ENCODE measurements around the gene HECTD4.
"Not testable (repeated sequence)": the region's sequence is repeated elsewhere in the genome, so short reads cannot be mapped to it uniquely, and the experiment has no call there.

HECTD4 gene

GRCh38 chr12:112266473-112266872 lies 115.8 kb downstream of the HECTD4 start:
- Mint-ChIP-seq H3K36me3 (peaks cover 17% of the 10 kb centered on the region), H3K9me3 (no peaks in the 10 kb centered on the region), H3K27me3 (no peaks in the 10 kb centered on the region), H3K4me1 (no peaks in the 10 kb centered on the region), H3K27ac (no peak overlapping the region), H3K4me3 (no peak overlapping the region)
- CTCF ChIA-PET: no interaction called here
- DNase-seq: no peak

- Mint-ChIP-seq H3K9me3 (no peaks in the 10 kb centered on the region), H3K36me3 (peaks cover 20% of the 10 kb centered on the region), H3K4me3 (no peak overlapping the region), H3K27ac (no peak overlapping the region), H3K27me3 (no peaks in the 10 kb centered on the region), H3K4me1 (no peaks in the 10 kb centered on the region)
- CTCF ChIA-PET: interaction anchor here (1.4 kb wide), 1 partner anchor 10 kb away, joined by 8 read pairs; no protein-coding TSS in a partner anchor
- no peak for DNase-seq
These were observed 120.7 kb downstream of the HECTD4 start for GRCh38 chr12:112261559-112261958.

GRCh38 chr12:112258926-112259325 lies 123.3 kb downstream of the HECTD4 start:
- DNase-seq: no peak
- no peak overlapping the region for H3K4me3 Mint-ChIP-seq
- CTCF ChIA-PET: no interaction called here
- no peaks in the 10 kb centered on the region for H3K4me1 Mint-ChIP-seq
- H3K27ac Mint-ChIP-seq: no peak overlapping the region
- H3K27me3 Mint-ChIP-seq: no peaks in the 10 kb centered on the region
- H3K9me3 Mint-ChIP-seq: no peaks in the 10 kb centered on the region
- peaks cover 34% of the 10 kb centered on the region for H3K36me3 Mint-ChIP-seq

DNA sequence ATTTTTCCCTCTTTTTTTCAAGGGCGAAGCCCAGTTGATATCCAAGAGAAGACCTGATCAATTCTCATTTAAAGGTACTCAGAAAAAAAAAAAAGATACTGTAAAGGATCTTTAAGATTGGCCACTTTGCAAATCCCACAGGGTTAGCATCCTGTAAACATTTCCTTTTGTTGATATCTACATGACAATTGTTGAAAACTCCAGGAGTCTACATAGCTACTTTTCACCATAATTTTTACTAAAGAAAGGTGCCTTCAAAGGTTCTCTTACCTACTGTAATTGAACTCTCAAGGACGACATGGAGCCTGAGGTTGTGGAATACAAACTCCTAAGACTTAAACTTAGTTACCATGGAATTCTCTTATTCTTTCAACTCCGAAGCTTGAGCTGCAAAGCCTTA lies 125.5 kb downstream of the HECTD4 start:
- peaks cover 46% of the 10 kb centered on the region for H3K36me3 Mint-ChIP-seq
- CTCF ChIA-PET: no interaction called here
- H3K4me3 Mint-ChIP-seq: no peak overlapping the region
- H3K4me1 Mint-ChIP-seq: no peaks in the 10 kb centered on the region
- no peaks in the 10 kb centered on the region for H3K27me3 Mint-ChIP-seq
- H3K27ac Mint-ChIP-seq: no peak overlapping the region
- H3K9me3 Mint-ChIP-seq: no peaks in the 10 kb centered on the region
- DNase-seq: no peak

- Mint-ChIP-seq H3K27me3 (no peaks in the 10 kb centered on the region), H3K4me1 (no peaks in the 10 kb centered on the region), H3K36me3 (peaks cover 33% of the 10 kb centered on the region), H3K9me3 (no peaks in the 10 kb centered on the region), H3K4me3 (no peak overlapping the region), H3K27ac (no peak overlapping the region)
- no peak for DNase-seq
- CTCF ChIA-PET: interaction anchor here (2.5 kb wide), 1 partner anchor 9 kb away, joined by 8 read pairs; no protein-coding TSS in a partner anchor
These were observed 130.0 kb downstream of the HECTD4 start for GRCh38 chr12:112252184-112252583.

DNA sequence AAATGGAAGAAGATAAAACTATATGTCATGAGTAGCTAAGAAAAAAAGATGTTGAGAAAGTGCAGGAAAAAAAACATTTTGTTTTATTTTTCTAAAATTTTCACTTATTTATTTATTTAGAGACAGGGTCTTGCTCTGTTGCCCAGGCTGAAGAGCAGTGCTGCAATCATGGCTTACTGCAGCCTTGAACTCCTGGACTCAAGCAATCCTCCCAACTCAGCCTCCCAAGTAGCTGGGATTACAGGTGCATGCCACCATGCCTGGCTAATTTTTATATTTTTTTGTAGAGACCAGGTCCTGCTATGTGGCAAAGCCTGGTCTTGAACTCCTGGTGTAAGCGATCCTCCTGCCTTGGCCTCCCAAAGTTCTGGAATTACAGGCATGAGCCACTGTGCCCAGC lies 137.3 kb downstream of the HECTD4 start:
- H3K27me3 Mint-ChIP-seq, H3K27ac Mint-ChIP-seq, H3K4me1 Mint-ChIP-seq, H3K9me3 Mint-ChIP-seq, H3K4me3 Mint-ChIP-seq, DNase-seq: not testable (repeated sequence)
- H3K36me3 Mint-ChIP-seq: peaks cover 26% of the 10 kb centered on the region
- CTCF ChIA-PET: interaction anchor here (1.6 kb wide), 1 partner anchor 47 kb away, joined by 3 read pairs; no protein-coding TSS in a partner anchor

DNA sequence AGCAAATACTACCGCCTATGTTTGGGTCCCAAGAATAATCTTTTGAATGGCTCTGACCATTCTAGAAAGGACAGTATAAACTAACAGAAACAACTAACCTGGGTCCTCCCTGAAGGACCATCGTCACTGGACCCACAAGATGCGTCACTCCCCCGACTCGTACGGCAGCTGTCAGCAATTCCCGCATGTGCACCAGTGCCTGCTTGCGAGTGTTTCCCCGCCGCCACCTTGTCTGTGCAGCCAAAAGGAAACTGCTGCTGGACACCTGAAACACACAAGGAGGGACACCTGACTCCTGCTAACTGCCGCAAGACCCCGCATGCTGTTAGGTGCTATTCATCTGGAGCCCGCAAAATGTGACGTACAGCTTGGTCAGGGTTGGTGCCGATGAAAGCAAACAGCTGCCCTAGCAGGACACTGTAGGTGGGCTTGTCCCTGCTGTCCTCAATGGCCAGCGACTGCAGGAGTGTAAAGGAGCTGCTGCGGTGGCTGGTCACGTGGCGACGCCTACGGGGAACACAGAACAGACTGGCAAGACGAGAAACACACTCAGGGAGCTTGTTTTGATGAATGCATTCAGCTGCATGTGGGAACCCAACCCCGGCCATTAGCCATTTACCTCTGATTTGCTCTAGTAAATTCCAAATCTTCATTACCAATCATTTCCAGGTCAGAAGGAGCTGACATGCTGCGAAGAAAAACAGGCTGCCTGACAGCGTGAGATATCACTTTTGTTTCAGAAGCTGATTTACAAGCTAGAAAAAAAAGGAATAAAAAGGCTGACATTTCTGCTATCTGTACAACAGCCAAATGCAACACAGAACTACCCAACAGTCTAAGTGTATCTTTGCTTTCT lies 138.7 kb downstream of the HECTD4 start:
- no peak for DNase-seq
- CTCF ChIA-PET: interaction anchor here (0.6 to 1.6 kb wide), 3 partner anchors 45 to 93 kb away, joined by 3 read pairs; no protein-coding TSS in a partner anchor
- Mint-ChIP-seq H3K4me3 (no peak overlapping the region), H3K9me3 (no peaks in the 10 kb centered on the region), H3K36me3 (peaks cover 28% of the 10 kb centered on the region), H3K27me3 (no peaks in the 10 kb centered on the region), H3K4me1 (no peaks in the 10 kb centered on the region), H3K27ac (no peak overlapping the region)

DNA sequence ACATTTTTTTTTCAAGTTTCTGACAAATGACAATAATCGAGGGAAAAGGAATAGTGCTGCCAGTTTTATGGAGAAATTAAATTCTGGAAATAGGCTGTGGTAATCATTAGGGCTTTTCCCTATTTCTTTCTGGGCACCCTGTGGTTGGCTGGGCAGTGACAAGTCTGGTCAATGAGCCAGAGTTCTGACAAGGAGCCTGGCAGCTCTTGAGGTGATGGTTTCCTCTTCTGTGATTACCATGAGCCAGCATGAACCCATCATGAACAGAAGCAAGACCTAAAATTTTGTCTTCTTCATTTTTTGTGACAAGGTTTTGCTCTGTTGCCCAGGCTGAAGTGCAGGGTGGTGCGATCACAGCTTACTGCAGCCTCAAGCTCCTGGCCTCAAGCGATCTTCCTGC lies 141.1 kb downstream of the HECTD4 start:
- H3K27ac Mint-ChIP-seq: no peak overlapping the region
- no peak for DNase-seq
- CTCF ChIA-PET: interaction anchor here (1.2 kb wide), 1 partner anchor 9 kb away, joined by 3 read pairs; no protein-coding TSS in a partner anchor
- H3K9me3 Mint-ChIP-seq: no peaks in the 10 kb centered on the region
- no peak overlapping the region for H3K4me3 Mint-ChIP-seq
- peaks cover 32% of the 10 kb centered on the region for H3K36me3 Mint-ChIP-seq
- no peaks in the 10 kb centered on the region for H3K4me1 Mint-ChIP-seq
- no peaks in the 10 kb centered on the region for H3K27me3 Mint-ChIP-seq

- H3K27me3 Mint-ChIP-seq: no peaks in the 10 kb centered on the region
- H3K4me3 Mint-ChIP-seq: no peak overlapping the region
- H3K4me1 Mint-ChIP-seq: no peaks in the 10 kb centered on the region
- no peak for DNase-seq
- CTCF ChIA-PET: interaction anchor here (0.6 kb wide), 1 partner anchor 22 kb away, joined by 3 read pairs; no protein-coding TSS in a partner anchor
- H3K9me3 Mint-ChIP-seq: no peaks in the 10 kb centered on the region
- H3K27ac Mint-ChIP-seq: no peak overlapping the region
- peaks cover 39% of the 10 kb centered on the region for H3K36me3 Mint-ChIP-seq
These were observed 142.3 kb downstream of the HECTD4 start for GRCh38 chr12:112239881-112240280.

DNA sequence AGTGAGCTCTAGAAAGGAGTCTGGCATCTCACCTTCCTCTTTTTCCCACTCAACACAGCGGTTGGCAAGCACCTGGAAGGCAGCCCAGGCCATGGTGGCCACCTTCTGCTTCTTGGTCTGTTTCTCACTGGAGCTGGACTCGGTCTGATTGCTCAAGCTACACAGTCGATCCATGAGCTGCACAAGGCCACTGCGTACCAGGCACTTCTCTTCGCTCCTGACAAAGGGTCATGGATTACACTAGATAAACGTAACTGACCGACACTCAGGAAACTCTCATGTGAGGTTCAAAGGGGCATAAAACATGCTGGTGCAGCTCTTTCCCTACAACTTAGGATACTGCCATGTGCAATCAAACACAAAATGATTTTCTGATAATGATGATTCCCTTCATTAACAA lies 143.2 kb downstream of the HECTD4 start:
- H3K4me3 Mint-ChIP-seq: no peak overlapping the region
- CTCF ChIA-PET: no interaction called here
- DNase-seq: no peak
- H3K4me1 Mint-ChIP-seq: no peaks in the 10 kb centered on the region
- peaks cover 41% of the 10 kb centered on the region for H3K36me3 Mint-ChIP-seq
- no peaks in the 10 kb centered on the region for H3K9me3 Mint-ChIP-seq
- H3K27ac Mint-ChIP-seq: no peak overlapping the region
- H3K27me3 Mint-ChIP-seq: no peaks in the 10 kb centered on the region

DNA sequence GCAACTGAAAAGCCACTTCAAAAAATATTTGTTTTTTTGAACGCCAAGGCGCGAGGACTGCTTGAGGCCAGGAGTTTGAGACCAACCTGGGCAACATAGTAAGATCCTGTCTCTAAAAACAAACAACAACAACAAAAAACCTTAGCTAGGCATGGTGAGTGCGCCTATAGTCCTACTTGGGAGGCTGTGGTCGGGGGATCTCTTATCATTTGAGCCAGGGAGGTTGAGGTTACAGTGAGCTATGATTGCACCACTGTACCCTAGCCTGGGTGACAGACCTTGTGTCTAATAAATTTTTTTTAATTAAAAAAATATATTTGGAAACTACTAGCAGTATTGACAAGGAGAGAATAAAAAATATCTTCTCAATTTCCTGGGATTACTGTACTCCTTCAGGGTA lies 143.8 kb downstream of the HECTD4 start:
- CTCF ChIA-PET: no interaction called here
- H3K4me3 Mint-ChIP-seq: no peak overlapping the region
- H3K9me3 Mint-ChIP-seq: no peaks in the 10 kb centered on the region
- no peaks in the 10 kb centered on the region for H3K4me1 Mint-ChIP-seq
- DNase-seq: no peak
- peaks cover 38% of the 10 kb centered on the region for H3K36me3 Mint-ChIP-seq
- H3K27me3 Mint-ChIP-seq: no peaks in the 10 kb centered on the region
- no peak overlapping the region for H3K27ac Mint-ChIP-seq

- CTCF ChIA-PET: interaction anchor here (0.9 kb wide), 1 partner anchor 39 kb away, joined by 3 read pairs; no protein-coding TSS in a partner anchor
- no peak for DNase-seq
- Mint-ChIP-seq H3K4me1 (no peaks in the 10 kb centered on the region), H3K27ac (no peak overlapping the region), H3K4me3 (no peak overlapping the region), H3K27me3 (no peaks in the 10 kb centered on the region), H3K36me3 (peaks cover 34% of the 10 kb centered on the region), H3K9me3 (no peaks in the 10 kb centered on the region)
These were observed 145.4 kb downstream of the HECTD4 start for GRCh38 chr12:112236786-112237185.

GRCh38 chr12:112236386-112236785 lies 145.8 kb downstream of the HECTD4 start:
- peaks cover 33% of the 10 kb centered on the region for H3K36me3 Mint-ChIP-seq
- H3K9me3 Mint-ChIP-seq: no peaks in the 10 kb centered on the region
- no peak overlapping the region for H3K4me3 Mint-ChIP-seq
- H3K27me3 Mint-ChIP-seq: no peaks in the 10 kb centered on the region
- DNase-seq: no peak
- no peak overlapping the region for H3K27ac Mint-ChIP-seq
- CTCF ChIA-PET: interaction anchor here (0.9 to 1.1 kb wide), 2 partner anchors 11 to 38 kb away, joined by 3 to 5 read pairs; no protein-coding TSS in a partner anchor
- H3K4me1 Mint-ChIP-seq: no peaks in the 10 kb centered on the region

DNA sequence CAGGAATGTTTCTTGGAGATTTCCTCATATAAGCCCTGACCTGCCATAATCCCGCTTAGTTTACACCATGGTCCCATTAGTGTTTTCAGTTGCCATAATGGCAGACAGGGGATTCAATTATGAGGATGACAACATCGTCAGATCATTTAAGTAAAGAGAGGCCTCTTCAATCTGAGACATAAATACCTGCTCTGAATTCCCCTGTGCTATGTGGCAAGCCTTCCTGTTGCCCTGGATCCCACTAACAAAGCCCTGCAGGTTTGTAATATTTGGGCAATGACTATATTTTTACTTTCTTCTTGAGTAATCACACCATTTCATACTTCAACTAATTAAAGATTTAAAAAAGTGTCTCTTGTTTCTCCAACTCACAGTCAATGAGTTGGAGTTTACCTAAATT lies 147.9 kb downstream of the HECTD4 start:
- no peak for DNase-seq
- CTCF ChIA-PET: no interaction called here
- Mint-ChIP-seq H3K4me1 (no peaks in the 10 kb centered on the region), H3K27me3 (no peaks in the 10 kb centered on the region), H3K4me3 (no peak overlapping the region), H3K9me3 (no peaks in the 10 kb centered on the region), H3K27ac (no peak overlapping the region), H3K36me3 (peaks cover 45% of the 10 kb centered on the region)

DNA sequence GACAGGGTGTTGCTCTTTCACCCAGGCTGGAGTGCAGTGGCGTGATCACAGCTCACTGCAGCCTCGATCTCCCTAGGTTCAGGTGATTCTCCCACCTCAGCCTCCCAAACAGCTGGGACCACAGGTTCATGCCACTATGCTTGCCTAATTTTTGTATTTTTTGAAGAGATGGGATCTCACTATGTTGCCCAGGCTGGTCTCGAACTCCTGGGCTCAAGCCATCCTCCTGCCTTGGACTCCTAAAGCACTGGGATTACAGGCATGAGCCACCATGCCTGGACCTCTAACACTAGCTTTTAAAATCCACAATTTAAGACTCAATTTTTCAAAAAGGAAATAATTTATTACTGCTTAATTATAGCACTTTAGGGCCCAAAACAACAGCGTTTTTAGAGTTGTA lies 149.0 kb downstream of the HECTD4 start:
- CTCF ChIA-PET: no interaction called here
- Mint-ChIP-seq H3K36me3 (peaks cover 48% of the 10 kb centered on the region), H3K4me3 (no peak overlapping the region), H3K9me3 (no peaks in the 10 kb centered on the region), H3K27ac (no peak overlapping the region), H3K27me3 (no peaks in the 10 kb centered on the region), H3K4me1 (no peaks in the 10 kb centered on the region)
- DNase-seq: no peak

Measured in activated naive CD4-positive, alpha-beta T cell treated with anti-CD3 and anti-CD28 coated beads, Interleukin-2, amount 10 ng/mL, durations not matched to agents 7 days and 5 days (primary cell).